NCI-H226 (cell line): Measurements from ENCODE around the gene CLEC12A.
"Not testable (repeated sequence)": the region's sequence is repeated elsewhere in the genome, so short reads cannot be mapped to it uniquely, and the experiment has no call there.

ENCODE experiments used
- DNase-seq: peaks from one replicate; pipeline ENCODE4 v3.0.0-alpha.2; 2015

CLEC12A gene

DNA sequence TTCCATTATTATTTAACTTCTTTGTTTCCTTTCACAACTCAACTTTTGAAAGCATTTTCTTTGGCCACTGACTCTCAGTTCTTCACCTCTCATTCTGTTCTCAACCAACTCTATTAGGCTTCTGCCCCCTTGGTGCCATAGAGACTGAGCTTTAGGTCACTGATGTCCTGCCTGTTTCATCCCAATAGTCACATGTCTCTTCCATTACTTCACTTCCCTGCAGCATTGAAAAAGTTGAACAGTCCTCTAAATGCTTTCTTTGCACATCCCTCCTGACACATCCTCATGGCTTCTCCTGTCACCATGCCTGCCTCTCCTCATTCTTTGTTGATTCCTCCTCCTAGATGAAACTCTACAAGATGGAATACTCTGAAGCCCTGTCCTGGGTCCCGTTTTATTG is 2.7 kb downstream of the CLEC12A start:
- no peak for DNase-seq

DNA sequence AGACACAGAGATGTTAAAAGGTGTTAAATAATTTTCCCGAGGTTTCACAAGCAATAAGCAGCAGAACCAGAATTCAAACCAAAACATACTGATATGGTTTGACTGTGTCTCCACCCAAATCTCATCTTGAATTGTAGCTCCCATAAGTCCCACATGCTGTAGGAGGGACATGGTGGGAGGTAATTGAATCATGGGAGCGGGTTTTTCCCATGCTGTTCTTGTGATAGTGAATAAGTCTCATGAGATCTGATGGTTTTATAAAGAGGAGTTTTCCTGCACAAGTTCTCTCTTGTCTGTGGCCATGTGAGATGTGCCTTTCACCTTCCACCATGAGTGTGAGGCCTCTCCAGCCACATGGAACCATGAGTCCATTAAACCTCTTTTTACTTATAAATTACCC is 3.5 kb downstream of the CLEC12A start:
- not testable (repeated sequence) for DNase-seq

DNA sequence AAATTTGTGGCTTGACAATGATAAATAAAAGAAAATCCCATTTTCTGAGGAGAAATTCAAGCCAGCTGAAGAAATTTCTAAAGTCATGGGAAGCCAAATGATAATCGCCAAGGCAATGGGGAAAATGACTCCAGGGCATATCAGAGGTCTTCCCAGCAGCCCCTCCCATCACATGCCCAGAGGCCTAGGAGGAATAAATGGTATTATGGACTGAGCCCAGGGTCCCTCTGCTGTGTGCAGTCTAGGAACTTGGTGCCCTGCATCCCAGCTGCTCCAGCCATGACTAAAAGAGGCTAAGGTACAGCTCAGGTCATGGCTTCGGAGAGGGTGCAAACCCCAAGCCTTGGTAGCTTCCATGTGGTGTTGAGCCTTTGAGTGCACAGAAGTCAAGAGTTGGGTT is 4.4 kb downstream of the CLEC12A start:
- no peak for DNase-seq

DNA sequence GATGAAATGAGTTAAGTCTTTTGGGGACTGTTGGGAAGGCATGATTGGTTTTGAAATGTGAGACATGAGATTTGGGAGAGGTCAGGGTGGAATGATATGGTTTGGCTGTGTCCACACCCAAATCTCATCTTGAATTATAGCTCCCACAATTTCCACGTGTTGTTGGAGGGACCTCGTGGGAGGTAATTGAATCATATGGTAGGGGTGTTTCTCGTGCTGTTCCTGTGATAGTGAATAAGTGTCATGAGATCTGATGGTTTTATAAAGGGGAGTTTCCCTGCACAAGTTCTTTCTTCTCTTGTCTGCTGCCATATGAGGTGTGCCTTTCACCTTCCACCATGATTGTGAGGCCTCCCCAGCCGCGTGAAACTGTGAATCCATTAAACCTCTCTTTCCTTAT is 5.4 kb downstream of the CLEC12A start:
- not testable (repeated sequence) for DNase-seq

DNA sequence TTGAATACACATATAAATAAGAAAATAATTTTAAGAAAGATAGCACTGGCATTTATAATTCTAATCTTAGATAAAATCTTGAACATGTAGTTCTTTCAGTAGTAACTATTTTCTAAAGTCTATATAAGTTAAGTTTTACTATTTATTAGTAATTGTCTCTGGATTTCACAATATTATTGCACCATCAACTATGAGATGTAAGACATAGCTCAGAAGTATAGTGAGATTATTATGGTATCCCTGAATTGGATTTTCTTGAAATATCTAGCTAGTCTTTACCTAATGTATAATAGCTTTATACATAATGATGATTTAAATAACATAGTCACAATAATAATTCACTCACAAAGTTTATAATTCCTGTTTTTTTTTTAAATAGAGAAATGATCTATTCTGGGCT is 6.7 kb downstream of the CLEC12A start:
- DNase-seq: no peak

DNA sequence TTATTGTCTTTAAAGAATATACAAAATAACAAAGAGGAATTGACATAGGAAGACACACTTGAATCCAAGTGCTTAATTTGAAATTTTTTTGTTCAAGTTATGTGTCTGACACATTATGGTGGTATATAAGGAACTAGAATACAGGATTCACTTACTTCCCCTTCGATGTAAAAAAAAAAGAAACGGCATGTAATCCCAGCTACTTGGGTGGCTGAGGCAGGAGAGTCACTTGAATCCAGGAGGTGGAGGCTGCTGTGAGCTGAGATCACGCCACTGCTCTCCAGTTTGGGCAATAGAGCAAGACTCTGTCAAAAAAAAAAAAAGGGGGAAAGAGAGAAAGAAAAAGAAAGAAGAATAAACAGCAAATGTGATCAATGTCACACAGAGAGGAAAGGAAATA is 8.9 kb downstream of the CLEC12A start:
- DNase-seq: no peak

DNA sequence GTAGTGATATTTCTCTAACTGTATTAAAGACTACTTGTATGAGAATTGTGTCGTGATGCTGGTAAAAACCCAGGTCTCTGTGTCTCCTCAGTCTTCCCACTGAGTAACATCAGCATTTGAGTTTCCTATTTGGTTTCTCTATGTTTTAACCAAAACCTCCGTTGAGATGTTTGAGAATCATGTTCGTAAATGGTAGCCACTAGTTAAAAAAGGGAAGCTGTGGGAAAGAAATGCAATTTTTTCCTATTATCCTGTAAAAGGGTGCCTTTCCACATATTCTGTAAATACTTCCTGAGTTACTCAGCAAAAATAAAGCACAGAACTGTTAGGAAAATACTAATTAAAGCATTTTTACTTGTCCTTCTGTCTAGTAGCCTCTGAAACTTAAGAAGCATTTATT is 20.7 kb downstream of the CLEC12A start:
- no peak for DNase-seq

DNA sequence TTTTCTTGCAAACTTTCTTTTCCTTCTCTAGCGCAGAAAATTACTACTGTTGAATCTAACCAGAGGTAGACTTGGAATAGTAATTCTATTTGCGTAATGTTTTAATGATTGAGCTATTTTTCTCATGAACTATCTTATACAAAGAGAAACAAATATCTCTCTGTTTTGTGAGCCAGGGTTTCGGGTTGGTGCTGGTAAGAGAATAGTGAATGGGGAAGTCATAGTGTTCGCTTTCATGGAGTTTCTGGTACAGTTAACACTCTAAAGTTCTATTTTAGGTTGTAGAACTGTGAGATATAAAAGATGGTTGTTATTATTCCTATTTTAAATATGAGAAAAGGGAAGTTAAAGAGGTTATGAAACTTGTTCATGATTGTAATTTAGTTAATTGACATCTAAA is 21.1 kb downstream of the CLEC12A start:
- DNase-seq: no peak

DNA sequence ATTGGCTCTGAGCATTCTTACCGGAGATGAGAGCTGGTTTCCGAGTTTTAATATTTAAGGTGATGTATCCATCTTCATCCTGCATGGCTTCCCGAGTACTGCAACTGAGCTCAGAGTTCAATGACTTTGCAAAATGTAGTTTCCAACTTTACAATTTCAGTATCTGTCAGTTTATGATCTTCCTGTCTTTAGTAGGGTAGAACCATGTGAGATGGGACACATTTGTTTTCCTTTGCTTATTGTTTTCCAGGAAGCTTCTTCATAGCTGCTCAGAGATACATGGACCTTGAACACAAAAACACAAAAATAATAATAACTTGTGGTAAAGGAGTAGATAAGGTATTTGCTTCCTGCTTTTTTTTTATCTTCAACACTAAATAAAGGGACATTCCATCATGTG is 27.8 kb downstream of the CLEC12A start, which contains the start of gene CLEC1B:
TSS of gene CLEC1B (minus strand) at position 106 of the 400 bp plus-strand sequence. CDS start at position 85, 21 bp downstream.
- no peak for DNase-seq

DNA sequence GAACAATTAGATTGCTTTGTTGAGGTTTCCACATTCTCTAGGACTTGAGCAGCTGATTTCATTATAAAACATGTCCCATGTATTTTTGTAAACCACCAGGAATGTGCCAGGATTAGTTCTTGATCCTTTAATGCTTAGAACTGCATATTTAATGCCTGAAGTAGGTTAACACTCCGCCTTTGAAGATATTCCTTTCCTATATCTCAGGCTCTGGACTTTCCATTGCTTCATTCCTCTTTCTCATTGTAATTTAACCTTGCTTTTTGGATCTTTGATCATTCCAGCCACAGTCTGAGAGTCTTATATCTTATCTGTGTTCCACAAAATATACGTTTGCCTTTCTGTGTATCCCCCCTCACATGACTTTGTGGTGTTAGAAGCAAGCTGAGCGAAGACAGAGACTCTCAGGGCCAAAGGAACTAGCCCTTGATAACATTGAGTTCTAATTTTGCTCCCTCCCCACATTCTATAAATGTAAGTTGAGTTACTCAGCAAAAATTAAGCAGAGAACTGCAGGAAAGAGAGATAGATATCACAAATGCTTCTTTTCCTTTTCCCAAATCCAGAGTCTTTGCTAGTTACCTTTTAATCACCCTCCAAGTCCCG is 30.1 kb downstream of the CLEC12A start:
- no peak for DNase-seq

DNA sequence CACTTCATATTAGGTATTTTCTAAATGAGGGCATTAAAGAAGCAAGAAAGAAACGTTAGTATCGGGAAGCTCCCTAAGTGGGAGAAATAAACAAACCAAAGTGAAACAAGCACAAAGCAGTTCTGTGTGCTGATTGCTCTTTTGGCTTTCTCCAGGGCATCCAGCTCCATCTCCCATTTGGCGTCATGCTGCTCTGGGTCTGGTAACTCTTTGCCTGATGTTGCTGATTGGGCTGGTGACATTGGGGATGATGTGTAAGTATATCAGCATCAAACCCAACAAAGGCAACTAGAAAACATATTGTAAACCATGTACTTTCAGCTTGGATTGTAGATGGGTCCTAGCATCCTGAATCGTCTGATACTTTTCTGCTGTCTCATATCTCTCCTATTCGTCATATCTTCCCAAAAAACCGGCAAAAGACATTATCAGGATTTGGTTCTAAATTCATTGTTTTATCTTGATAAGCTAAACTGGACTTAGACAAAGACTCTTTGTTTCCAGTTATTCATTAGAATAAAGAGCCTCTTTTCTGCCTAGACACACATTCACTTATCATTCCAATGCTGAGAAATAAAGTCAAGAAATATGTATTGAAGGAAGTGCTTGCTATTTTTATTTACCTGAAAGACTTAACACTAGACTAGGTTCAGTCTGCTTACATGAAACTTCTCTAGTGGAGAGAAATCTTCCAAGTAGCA is 41.6 kb downstream of the CLEC12A start:
- no peak for DNase-seq

DNA sequence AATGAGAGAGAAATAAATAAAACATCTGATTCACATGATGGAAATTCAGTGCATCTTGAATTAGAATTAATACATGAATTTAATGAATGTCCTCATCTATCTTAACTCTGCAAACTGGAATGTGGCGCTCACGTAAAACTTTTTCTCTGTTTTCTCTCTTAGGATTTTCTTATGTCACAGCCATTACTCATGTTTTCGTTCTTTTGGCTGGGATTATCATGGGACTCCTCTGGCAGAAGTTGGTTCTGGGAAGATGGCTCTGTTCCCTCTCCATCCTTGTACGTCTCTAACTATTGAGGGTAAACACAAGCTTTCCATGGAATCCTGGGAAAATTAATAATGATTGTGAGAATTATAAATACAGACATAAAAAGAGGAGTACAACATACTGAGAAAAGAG is 44.2 kb downstream of the CLEC12A start:
- no peak for DNase-seq

DNA sequence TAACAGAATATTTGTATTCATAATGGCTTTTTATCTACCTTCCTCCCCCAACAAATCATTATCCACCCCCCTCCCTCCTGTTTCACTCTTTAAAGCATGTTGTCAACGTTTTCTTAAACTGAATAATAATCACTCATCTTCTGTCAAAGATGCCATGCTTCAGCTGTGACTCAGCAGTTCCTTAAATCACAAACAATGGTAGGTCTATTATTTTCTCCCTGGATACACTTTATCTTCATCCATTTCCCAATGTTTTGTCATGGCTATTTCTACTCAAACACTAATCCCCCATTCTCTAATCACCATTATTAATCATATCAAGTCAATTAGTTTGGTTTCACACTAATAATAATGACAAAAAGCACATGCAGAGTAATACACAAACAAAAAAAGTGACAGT is 45.7 kb downstream of the CLEC12A start:
- peak; percentile 73 for DNase-seq

DNA sequence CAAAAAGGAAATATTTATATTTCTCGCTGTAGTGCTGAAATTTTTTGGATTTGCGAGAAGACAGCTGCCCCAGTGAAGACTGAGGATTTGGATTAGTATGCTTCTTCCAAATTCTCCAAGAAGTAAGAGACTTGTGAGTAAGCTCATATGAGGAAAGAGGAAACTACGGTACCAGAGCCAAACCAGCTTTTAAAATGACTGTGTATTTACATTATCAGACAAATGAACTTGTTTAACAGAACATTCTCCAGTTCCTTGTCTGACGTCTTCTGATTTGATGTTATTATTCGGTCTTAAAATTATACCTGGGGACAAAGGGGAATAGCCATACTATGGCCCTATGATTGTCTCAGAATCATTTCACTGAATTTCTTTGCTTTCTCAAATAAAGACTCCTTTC is 47.2 kb downstream of the CLEC12A start:
- no peak for DNase-seq

DNA sequence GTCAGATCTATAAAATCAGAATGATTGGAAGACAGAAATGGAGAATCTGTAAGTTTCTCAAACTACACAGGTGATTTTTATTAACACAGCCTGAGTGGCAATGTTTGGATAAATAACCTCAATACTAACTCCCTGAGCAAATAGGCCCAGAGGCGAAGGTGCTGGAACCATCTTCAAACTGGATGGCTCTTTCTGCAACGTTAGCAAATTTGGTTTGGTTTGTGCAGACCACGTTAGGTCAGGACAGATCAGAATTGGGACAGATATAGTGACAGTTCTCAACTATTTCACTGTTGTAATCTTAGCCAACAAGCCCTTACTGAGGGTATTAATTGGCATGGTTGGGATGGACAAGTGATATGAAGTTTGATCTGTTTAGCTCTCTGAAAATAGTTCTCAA is 50.1 kb downstream of the CLEC12A start:
- no peak for DNase-seq

DNA sequence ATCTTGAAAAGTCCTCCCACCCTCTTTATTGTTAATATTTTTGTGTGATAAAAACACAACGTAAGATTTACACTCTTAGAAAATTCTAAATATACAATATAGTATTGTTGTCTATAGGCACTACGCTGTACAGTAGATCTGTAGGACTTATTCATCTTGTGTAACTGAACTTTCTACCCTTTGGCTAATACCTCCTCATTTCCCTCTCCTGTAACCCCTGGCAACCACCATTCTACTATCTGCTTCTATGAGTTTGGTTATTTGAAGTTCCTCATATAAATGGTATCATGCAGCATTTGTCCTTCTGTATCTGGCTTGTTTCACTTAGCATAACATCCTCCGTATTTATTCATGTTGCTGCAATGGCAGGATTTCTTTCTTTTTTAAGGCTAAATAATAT is 54.0 kb downstream of the CLEC12A start:
- DNase-seq: no peak

DNA sequence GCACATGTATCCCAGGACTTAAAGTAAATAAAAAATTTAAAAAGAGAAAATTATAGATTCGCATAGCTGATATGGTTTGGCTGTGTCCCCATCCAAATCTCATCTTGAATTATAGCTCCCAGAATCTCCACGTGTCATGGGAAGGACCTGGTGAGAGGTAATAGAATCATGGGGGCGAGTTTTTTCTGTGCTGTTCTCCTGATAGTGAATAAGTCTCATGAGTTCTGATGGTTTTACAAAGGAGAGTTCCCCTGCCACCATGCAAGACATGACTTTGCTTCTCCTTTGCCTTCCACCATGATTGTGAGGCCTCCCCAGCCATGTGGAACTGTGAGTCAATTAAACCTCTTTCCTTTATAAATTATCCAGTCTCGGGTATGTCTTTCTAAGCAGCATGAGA is 55.5 kb downstream of the CLEC12A start:
- DNase-seq: not testable (repeated sequence)

DNA sequence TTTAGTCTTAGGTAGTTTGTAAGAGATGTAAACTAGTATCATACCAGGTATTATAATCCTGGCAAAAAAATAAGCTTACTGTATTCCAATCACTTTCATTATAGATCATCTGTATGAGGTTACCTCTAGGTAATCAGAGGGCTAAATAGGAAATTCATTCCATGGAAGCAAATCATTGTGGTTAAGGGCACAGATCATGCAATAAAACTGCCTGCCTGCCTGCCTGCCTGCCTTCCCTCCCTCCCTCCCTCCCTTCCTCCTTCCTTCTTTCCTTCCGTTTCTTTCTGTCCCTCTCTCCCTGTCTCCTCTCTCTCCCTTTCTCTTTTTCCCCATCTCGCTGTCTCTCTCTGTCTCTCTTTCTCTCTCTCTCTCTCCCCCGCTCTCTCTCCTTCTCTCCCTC is 56.1 kb downstream of the CLEC12A start:
- peak; percentile 4 for DNase-seq

DNA sequence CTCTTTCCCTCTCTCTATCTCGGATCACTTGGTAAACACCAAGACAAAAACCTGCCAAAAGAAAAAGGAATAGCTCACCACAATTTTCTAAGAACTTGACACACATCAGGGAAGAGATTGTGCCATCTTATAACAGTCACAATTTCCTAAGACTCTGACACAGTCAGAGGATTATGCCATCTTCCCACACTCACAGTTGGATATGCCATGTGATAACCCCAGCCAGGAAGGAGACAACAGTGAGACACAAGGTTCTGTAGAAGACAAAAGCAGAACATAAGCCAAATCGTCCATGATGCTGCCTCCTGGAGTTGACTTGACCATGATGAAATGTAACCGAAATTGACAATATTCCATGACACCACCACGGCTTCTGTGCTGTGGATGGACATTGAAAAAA is 56.5 kb downstream of the CLEC12A start:
- peak; percentile 33 for DNase-seq

DNA sequence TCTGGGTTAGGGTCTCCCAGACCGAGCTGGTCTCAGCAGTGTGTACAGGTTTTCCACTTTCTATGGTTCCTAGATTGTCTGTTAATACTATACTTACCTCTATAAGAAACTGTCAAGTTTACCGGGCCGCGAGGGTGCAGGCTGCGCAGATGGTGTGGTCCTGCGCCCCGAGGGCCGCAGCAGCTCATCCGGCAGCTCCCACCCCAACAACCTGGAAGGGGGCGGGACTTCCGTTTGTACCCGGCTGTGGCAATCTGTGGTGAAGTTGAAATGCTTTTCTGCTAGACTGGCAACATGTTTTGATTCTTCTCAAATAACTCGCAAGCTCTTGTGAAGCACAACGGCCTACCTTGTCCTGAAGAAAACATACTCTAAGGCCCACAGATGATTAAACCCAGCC is 59.2 kb downstream of the CLEC12A start, which contains the start of gene CLEC9A:
TSS of gene CLEC9A (plus strand) at position 237 of the 400 bp plus-strand sequence. CDS start 22,006 bp downstream, outside the sequence.
- DNase-seq: no peak

DNA sequence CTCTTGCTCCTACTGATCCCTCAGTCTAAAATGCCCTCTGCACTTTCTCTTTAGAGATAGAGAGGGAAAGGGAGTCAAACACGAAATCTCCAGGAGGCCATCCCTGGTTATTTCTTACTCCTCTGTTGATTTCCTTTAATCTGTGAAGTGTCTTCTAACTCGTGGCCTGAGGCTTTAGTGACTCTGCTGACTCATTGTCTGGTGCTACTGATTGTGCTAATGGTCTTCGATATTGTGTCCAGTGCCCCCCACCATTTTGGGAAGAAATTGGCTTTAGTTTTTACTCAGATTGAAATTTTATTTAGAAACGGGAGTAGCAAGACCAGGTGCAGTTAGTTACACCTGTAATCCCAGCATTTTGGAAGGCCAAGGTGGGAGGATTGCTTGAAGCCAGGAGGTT is 60.1 kb downstream of the CLEC12A start:
- peak; percentile 56 for DNase-seq

DNA sequence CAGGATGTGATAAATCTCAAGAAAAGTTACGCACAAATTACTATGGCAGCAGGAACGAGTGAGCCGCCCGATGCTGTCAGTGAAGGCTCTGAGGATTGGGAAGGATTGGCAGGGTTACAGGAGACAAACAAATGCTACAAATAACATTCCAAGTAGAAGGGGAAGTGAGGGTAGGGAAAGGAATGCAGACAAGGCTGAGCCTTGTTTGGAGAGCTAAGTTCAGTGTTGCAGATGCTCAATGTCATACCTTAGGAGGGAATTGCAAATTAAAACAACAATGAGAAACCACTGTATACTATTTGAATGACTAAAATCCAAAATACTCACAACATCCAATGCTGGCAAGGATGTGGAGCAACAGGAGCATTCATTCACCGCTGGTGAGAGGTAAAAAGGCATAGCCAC is 60.6 kb downstream of the CLEC12A start:
- peak; percentile 97 for DNase-seq

DNA sequence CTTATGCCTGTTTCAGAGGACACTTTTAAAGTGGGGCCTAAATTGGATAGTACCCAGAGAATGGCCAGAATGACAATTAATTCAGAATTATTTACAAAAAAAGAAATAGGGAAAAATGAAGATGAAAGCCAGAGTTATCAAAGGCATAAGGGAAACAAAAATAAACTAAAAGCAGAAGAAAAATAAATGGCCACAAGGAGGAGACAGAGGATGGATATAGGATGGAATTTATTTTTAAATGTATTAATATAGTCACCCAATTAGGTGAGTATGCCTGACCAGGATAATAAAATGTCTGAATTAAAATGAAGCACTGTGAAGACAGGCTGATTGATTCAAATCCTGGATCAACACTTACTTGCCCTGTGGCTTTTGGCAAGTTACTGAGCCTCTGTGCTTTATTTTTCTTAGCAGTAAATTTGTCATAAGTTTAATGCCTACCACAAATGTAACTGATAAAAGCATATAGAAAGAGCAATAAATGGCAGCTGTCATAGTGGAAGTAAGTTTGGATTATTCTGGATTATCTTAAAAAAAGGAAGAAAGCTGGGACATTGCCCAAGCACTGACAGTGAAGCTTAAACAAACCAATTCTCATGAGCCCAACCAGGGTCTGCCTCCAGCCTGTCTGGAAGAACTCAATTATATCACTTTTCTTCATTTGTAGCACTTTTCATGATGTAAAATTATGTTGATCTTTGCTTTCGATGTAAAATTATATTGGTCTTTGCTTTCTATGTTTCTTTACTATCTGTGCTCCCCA is 62.8 kb downstream of the CLEC12A start:
- DNase-seq: no peak
